Right renal pelvis (tissue), 4 donors: ENCODE measurements around the gene FREM2. TPM values are rescaled to one million over a fixed set of nuclear protein-coding genes. Genes with fewer than 3 reads are reported as not detected.

Experiments used
- DNase-seq, 4 donors: peaks; one replicate each; pipeline ENCODE4 v3.0.0-alpha.2; 2013; ENCODE audit warnings: low read depth in 4 of 4, low spot score in 3 of 4, missing footprints in 1 of 4
- polyA plus RNA-seq, 4 donors: library from polyadenylated mRNA; unstranded; fragments of 120-200 nt; gene quantifications; one replicate each; pipeline ENCODE4 v1.2.1, GENCODE V29; 2013; ENCODE audit not compliant: insufficient read length in 4 of 4

The FREM2 gene
- polyA plus RNA-seq, 4 donors: 45.8 to 48.7 (median 47.1) TPM

DNA sequence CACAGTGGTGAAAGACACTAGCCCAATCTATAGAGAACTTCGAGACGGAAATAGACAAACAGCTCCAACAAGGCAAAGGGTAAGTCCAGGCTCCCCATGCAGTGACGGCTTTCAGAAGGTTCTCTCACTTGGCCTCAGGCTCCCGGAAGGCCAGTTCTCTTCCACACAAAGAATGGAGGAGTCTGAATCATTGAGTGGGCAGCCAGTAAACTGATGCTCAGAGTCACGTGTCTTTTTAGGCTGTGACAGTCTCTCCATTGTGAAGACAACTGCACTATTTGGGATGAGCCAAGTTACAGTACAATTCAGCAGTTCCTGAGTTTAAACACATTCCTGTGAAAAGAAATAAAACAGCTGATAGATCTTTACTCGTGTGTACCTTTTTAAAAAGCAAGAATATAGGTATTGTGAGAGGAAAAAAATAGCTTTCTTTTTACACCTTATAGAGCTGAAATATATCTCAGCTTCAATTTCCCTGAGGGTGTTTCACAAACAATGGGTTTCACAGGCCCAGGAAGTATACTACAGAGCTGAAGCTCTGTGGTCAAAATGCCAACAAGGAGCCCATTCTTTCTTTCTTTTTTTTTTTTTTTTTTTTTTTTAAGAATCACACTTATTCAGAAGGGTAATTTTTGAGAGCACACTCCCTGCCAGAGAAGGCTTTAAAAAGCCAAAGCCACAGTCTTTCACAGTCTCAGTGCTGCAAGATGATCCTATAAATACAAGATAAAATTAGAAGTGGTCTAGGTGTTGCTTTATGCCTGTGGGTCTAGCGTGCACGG is 135.1 kb downstream of the FREM2 start:
- DNase-seq: no peak

DNA sequence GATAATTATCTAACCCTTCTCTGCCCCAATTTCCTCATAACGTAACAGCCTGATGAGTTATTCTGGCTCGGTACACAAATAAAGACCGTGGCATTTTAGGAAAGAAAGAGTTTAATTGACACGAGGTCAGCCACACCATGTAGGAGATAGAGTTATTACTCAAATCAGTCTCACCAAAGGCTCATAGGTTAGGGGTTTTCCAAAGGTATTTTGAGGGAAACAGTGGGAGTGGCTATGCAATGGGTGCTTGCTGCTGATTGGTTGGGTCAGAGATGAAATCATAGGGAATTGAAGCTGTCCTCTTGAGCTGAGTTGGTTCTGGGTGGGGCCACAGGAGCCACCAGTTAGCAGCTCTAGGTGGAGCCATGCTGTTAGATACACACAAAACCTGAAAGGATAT is 137.5 kb downstream of the FREM2 start:
- no peak for DNase-seq

DNA sequence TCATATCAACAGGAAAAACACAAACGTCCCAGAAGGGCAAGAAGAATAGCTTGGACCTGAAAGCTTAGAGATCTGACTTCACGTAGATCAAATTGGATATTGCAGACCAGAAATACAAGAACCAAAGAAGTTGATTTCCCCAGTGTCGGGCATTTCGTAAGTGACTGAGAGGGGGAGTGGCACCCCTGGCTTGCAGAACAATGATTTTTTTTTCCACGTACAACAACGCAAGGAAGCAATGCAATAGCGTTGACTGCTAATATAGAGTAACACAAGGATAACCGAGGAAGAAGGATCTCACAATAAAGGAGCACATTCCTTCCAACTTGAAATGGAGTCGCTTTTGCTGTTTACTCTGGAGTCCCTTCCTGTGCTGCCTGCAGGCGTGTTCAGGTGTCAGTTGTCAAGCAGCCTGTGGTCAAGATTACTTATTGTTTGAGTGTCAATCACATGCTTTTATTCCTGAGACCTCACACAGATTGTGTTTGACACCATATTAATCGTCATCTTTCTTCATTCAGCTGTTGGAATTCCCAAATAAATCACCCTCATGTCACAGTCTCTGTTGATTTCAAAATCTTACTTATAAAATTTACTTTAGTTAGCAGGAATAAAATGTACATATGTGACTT is 139.4 kb downstream of the FREM2 start:
- no peak for DNase-seq

DNA sequence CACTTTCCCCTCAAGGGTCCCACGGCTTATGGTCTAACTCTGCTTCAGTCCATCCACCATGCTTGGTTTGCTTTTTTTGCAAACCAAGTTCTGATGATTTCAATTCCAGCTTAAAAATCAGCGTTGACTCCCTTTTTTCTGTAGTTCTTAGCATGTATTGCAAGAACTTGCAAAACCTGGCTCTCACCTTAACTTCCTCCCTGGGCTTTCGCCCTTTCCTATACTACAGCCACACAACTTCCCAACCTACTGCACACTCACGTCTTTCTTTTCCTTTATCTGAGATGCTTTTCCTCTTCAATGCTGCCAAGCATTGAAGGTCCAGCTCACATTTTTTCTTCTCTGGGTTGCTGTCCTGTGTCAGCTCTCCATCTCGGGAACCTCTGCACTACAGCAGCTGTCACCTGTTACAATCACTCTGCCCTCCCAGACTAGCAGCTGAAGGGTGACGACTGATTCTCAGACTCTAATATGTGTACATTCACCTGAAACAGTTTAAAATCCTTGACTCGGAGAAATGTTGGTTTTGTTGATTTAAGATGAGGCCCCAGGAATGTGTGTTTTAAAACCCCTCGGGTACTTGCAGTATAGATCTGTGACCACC is 143.7 kb downstream of the FREM2 start:
- no peak for DNase-seq

DNA sequence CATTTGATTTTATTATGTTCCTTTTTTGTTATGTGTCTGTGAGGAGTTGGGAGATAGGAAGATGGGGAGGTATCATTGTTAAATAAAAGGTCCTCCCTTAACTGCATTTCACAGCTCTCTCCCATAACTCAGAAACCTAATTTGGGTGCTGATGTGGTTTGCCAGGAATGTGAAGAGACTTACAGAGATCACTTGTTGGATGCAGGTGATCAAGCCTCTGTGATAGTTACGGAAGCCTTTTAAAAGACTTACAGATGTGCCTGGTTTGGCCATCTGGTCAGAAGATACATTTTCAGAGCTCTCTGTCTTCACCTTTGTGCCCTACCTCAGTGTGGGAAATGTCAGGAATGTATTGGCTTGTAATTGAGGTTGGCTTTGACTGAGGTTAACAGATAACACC is 157.7 kb downstream of the FREM2 start:
- DNase-seq: no peak

DNA sequence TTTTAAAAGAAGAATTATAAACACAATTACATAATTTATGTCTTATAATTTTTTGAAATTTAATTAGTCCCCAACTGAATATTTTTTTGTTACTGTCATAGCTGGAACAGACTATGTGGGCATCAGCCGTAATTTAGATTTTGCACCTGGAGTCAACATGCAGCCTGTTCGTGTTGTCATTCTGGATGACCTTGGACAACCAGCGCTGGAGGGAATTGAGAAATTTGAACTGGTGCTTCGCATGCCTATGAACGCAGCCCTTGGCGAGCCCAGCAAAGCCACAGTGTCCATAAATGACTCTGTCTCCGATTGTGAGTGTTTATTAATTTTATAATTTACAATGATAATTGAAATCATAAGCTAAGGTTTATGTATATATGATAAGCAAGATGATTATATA is 161.5 kb downstream of the FREM2 start:
- no peak for DNase-seq

DNA sequence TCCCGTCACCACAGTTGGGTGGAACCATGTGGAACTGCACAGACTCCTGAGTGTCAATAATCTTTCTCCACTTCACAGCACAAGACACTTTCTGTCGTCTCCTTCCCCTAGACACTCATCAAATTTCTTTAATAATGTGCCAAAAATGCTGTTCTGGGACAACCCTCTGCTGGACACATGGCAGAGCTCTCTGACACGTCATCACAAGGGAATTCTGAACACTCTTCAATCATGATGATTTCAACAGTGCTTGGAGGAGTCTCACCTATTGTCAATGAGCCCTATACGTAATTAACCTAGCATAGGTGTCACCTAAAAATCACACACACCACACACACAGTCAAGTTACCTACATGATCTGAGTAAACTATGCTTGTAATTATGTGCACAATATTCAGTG is 162.4 kb downstream of the FREM2 start:
- no peak for DNase-seq

DNA sequence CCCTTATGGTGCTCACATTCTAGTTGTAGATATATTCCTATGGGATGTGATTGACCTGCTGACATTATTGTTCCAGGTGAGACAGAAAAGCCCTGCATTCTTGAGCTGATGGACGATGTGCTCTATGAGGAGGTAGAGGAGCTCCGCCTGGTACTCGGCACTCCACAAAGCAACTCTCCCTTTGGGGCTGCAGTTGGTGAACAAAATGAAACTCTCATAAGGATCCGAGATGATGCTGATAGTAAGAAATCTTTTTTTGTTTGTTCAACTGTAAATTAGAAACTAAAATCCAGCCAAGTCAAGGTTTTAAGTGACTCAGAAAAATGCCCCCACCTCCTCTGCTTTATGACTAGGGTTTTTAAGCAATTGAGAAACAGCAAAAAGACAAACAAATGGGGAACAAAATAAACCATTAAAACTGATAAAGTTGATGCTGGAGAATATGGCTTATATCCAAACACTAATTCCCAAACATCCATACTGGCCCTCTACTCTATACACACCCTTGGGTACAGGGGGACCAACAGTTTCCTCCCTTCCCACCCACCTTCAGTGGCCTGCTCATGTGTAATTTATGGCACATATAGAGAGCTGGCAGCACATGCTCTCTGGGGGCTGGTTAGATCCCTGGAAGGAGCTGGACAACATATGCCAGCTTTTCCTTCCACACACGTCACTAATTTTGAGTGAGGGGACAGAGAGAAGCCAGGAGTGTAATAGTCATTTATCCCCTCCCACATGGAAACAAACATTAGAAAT is 164.2 kb downstream of the FREM2 start:
- DNase-seq: no peak

DNA sequence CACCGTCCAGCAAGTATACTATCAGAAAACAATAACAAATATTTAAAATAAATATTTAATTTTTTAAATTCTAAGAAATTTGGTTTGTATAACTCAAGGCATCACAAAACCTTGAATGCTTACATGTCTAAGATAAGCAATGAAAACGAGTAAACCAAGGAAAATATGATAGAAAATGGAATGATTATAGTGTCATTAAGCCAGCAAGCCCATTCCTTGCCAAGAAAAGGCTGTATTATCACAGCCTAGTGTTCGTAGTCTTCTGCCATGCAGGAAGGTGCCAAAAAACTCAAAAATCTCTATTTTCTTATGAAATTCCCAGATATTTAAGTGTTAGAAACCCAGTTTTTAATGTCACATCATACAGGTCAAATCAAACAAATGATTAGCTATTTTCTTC is 167.3 kb downstream of the FREM2 start:
- no peak for DNase-seq

DNA sequence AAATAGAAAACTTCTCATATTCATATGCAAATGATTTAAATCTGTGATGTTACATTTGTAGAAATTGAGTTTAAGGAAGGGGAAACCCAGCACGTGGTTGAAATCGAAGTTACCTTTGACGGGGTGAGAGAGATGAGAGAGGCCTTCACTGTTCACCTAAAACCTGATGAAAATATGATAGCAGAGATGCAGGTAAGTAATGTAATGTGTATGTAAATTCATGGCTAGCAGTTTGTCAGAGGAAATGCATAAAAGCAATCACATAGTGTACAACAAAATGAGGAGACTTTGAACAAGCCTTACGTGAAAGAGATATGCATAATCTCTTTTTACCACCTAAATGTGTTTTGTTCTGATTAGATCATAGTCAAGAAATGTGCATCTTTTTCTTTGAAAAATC is 169.2 kb downstream of the FREM2 start:
- DNase-seq: no peak

DNA sequence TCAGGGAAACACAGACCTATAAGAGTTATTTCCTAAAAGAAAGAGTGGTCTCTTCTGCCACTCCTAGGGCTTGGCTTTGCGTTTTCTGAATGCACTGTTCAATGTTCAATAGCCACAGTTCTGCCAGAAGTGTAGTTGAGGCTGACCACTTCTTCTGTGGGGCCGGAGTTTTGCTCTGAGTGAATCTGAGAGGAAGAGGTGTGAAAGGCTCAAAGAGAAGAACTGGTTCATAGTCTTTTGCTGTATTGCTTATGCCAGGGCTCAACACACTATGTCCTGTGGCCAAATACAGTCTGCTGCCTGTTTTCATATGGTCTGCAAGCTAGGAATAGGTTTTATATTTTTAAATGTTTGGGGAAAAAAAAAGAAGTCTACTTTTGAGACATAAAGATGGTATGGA is 175.6 kb downstream of the FREM2 start:
- no peak for DNase-seq

DNA sequence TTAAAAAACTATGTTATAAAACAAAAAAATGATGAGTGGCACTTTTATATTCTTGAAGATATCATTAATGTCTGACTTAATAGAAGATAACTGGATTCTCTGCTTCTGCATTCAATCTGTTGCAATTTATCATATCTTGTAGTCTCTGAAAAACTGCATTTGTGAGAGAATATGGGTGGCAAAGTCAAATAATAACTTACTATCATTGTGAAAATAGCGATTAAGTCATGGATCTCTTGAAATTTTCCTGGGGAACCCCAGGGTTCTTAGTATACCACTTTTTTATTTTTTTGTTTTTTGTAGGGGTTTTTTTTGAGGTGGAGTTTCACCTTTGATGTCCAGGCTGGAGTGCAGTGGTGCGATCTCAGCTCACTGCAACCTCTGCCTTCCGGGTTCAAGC is 176.7 kb downstream of the FREM2 start:
- no peak for DNase-seq

DNA sequence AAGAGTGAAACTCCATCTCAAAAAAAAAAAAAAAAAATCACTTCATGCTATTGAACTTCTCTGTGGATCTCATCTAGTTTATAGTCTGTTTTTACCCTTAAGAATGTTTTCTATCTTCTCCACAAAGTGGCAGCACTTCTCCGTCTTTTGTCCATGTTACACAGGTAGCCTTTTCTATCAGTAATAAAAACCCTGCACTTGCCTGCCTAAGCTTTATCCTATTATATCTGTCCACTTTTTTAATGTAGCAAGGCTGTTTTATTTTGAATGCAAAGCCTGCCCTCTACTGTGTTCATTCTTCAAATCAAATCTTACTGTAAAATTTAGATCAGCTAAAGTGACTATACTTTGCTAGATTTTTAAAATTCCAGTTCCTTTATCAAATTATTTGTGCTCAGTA is 179.8 kb downstream of the FREM2 start:
- DNase-seq: no peak

DNA sequence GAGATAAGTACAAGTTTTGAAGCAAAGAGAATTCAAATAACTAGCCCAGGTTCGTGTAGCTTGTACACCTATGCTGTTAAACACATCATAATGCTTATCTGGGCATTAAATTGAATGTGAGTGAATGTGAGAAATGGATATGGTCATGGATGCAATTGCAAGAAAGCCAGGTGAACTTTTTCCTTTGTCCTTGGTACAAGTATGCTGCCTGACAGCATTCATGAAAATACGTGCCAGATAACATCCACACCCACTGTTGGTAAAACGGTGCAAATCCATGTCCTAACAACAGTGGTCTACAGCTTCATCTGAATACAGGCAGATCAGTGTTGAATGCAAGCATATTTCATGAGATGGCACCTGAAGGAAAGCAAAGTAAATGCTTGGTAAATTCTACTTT is 181.5 kb downstream of the FREM2 start:
- DNase-seq: no peak

DNA sequence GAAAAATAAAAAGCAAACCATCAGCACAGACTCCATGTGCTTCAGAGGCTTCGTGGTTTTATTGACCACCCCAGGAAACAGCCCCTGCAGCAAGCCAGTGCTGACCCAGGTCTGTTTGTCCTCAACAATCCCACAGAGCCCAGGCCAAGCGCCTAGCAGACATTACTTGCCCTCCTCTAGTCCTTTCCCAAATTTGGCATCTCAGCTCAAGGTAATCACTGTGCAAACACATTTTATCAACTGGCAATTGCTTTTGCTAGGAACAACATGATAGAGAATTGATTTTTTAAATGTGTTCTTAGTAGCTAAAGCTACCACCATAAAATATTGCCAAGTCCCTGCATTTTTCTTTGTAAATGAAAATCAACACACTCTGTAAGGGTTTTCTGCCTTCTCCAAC is 182.0 kb downstream of the FREM2 start:
- no peak for DNase-seq

DNA sequence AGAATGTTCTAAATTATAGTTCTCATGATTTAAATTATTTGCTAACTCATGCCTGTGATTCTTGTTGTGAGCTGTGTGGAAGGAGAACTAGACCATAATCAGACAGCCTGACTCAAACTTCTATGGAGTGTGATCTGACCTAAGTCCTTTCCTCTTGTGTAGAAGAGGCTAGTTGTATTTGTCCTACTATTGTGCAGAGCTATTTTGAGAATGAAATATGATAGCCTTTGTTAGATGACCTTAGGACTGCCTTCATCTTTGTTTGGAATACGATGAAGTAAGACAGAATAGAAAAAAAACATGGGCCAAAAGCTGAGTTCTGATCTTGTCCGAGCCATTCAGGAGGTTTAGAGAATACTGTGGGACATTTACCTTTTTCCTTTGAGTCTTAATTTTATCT is 184.4 kb downstream of the FREM2 start:
- no peak for DNase-seq

DNA sequence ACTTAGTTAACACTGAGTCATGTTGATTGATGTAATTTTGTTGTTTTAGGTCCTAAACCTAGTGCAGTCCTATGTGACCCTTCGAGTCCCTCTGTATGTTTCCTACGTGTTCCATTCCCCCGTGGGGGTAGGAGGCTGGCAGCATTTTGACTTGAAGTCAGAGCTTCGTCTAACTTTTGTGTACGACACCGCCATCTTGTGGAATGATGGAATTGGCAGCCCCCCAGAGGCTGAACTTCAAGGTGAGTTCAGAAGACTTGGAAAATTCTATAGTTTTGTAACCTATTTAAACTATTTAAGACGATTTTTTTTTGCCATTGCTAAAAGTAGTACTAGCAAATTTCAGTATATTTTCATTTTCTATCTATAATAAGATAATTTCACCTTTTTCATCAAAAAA is 185.8 kb downstream of the FREM2 start:
- peak in 3 of 4 donors; percentile 20 to 36 (median 22) for DNase-seq

DNA sequence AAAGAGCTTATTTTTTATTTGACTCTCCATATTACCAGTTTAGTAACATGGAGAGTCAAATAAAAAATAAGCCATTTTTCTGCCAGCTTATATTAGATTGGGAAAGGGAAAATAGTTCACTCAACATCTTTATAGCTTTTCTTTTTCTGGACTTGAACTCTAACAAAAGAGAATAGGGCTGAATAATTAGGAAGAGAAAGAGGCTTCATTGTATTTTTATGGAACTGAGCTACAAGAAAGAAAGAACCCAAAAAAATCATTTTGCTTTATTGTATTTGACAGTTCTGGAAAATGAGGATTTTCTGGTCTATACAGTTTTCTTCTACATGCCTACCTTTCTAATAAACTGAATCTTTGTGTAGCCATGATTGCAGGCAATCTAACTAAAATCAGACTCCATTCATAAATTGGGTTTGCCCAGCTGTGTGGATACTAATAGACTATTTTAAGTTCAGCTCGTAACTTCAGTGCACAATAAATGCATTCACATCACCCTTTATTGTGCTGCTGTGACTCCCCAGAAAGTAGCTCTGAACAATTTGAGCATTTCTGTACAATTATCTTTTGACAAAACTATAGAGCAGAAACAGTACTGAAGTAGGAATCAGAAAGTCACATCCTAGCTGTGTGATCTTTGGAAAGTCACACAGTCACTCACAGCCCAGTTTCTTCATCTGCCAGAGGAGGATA is 188.5 kb downstream of the FREM2 start:
- DNase-seq: no peak

DNA sequence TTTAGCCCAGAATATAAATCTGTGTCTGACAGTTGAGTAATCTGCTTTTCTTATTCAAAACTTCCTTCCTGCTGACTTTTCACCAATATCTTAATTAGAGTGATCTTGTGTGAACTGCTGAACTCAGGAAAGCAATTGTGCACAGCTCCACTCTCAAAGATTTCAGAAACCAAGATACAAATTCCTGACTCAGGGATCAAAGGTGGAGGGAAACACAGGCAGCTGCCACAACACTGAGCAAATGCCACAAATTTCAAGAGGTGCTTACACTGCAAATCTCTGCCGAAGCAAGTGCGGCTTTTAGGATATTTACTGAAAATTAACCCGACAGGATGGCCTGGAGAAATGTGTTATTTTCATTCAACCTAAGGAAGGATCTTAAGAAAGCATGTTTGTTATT is 192.4 kb downstream of the FREM2 start:
- peak in 3 of 4 donors; percentile 23 to 36 (median 31) for DNase-seq

DNA sequence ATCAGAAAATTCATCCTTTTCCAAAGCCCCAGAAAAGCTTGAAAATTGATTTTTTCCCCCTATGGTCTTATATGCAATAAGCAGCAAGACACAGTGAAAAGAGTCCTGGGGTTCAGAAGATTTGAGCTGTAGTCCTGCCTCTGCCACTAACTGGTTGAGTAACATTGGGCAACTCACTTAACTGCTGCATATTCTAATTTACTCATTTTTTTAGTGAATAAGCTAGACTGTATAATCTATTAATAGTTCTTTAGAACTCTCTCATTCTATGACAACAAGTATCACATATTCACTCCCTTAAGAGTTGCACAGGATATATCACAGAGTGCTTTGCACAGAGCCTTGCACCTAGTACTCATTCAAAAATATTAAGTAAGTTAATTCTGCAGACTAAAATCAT is 192.9 kb downstream of the FREM2 start:
- DNase-seq: no peak

DNA sequence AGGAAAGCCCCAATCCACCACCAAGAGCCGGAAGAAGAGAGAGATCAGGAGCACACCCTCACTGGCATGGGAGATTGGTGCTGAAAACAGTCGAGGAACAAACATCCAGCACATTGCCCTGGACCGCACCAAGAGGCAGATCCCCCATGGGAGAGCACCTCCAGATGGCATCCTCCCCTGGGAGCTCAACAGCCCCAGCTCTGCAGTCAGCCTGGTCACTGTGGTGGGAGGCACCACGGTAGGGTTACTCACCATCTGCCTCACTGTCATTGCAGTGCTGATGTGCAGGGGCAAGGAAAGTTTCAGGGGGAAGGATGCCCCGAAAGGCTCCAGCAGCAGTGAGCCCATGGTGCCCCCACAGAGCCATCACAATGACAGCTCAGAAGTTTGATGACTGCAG is 193.5 kb downstream of the FREM2 start:
- no peak for DNase-seq
